Measurements from ENCODE around the gene DRC1. TPM values are rescaled to one million over a fixed set of nuclear protein-coding genes. Genes with fewer than 3 reads are reported as not detected.

DRC1 gene
- total and polyA plus RNA-seq, 2 of the 4 experiments (the other 2 are of a cell fraction) = 0.18 TPM; not detected in 1

DNA sequence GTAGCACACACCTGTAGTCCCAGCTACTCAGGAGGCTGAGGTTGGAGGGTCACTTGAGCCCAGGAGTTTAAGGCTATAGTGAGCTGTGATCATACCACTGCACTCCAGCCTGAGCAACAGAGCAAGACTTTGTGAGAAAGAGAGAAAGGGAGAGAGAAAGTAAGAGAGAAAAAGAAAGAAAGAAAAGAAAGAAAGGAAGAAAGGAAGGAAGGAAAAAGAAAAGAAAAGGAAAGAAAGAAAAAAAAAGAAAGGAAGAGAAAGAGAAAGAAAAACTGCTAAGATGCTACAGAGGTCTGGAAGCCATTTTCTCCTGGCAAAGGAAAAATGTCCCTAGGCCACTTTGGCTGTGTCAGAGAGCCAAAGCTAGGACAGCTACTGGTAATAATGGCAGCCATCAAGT lies 30.6 kb downstream of the DRC1 start:
- no peak overlapping the region for H3K4ac ChIP-seq (ENCODE audit: low read depth, low read length)
- H2BK20ac ChIP-seq (ENCODE audit: low read depth, low read length) = no peak overlapping the region
- H3K27me3 ChIP-seq (ENCODE audit: control insufficient read depth, insufficient read depth, low read length) = peaks cover 17% of the 10 kb centered on the region
- no peaks in the 10 kb centered on the region for H3K36me3 ChIP-seq (ENCODE audit: control insufficient read depth, insufficient read depth, low read length)
- no peaks in the 10 kb centered on the region for H3K79me1 ChIP-seq (ENCODE audit: low read depth in 1 of 2, low read length in 2 of 2)
- dilution Hi-C loops (cut with HindIII; ENCODE audit: low sequenced_read_pairs, unreplicated experiment) = no loop called here
- POLR2A ChIA-PET (ENCODE audit: unreplicated experiment) = interaction anchor here (0.5 kb wide), 1 partner anchor 18 kb away, joined by 3 read pairs; no protein-coding TSS in a partner anchor
- no peak overlapping the region for H4K5ac ChIP-seq (ENCODE audit: low read depth, low read length)
- H3K9me1 ChIP-seq (ENCODE audit: insufficient read depth, low read length) = no peaks in the 10 kb centered on the region
- ATAC-seq (ENCODE audit: low read depth) (no peak), DNase-seq (no peak)
- H2AFZ ChIP-seq (replicated peaks; ENCODE audit: low read length, poor library complexity) = no peak overlapping the region
- no peak overlapping the region for H3K4me3 ChIP-seq (ENCODE audit: insufficient read depth, low read depth, low read length)
- no peaks in the 10 kb centered on the region for H3K9me3 ChIP-seq (ENCODE audit: control insufficient read depth, insufficient read depth, low read length)
- no peaks in the 10 kb centered on the region for H4K20me1 ChIP-seq (ENCODE audit: insufficient read depth, low read length)
- H2BK120ac ChIP-seq (ENCODE audit: low read depth, low read length) = no peak overlapping the region
- H3K18ac ChIP-seq (ENCODE audit: low read depth, low read length) = no peak overlapping the region
- no peak overlapping the region for H3K23ac ChIP-seq (ENCODE audit: low read depth, low read length)
- no peak overlapping the region for H2AK9ac ChIP-seq (replicated peaks; ENCODE audit: low read depth, low read length, poor library complexity)
- H2BK15ac ChIP-seq (ENCODE audit: low read depth, low read length) = no peak overlapping the region
- H4K8ac ChIP-seq (ENCODE audit: low read depth in 2 of 2, low read length in 2 of 2) = no peak overlapping the region
- no peak for TF ChIP-seq RFX5 (IDR thresholded peaks at IDR 0.05; ENCODE audit: low read depth, low read length)
- no peak for TF ChIP-seq NFE2L2 (IDR thresholded peaks at IDR 0.05; ENCODE audit: low read depth, low read length)
- no peak for TF ChIP-seq RAD21 (IDR thresholded peaks at IDR 0.05; ENCODE audit: low read length)
- TF ChIP-seq, protein P1, sequence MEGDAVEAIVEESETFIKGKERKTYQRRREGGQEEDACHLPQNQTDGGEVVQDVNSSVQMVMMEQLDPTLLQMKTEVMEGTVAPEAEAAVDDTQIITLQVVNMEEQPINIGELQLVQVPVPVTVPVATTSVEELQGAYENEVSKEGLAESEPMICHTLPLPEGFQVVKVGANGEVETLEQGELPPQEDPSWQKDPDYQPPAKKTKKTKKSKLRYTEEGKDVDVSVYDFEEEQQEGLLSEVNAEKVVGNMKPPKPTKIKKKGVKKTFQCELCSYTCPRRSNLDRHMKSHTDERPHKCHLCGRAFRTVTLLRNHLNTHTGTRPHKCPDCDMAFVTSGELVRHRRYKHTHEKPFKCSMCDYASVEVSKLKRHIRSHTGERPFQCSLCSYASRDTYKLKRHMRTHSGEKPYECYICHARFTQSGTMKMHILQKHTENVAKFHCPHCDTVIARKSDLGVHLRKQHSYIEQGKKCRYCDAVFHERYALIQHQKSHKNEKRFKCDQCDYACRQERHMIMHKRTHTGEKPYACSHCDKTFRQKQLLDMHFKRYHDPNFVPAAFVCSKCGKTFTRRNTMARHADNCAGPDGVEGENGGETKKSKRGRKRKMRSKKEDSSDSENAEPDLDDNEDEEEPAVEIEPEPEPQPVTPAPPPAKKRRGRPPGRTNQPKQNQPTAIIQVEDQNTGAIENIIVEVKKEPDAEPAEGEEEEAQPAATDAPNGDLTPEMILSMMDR (conservative IDR thresholded peaks at IDR 0.05; ENCODE audit: low read depth, low read length) = no peak
- TF ChIP-seq MAFK (IDR thresholded peaks at IDR 0.05; ENCODE audit: low read depth, low read length) = no peak
- no peak for TF ChIP-seq RCOR1 (IDR thresholded peaks at IDR 0.05; ENCODE audit: insufficient replicate concordance, low read length)
- in situ Hi-C loops (cut with MboI; ENCODE audit: low sequenced_read_pairs) = no loop called here
- H3K4me1 ChIP-seq (ENCODE audit: control insufficient read depth, insufficient read depth, low read length) = no peaks in the 10 kb centered on the region
- H3K56ac ChIP-seq (ENCODE audit: extremely low read depth, insufficient read depth, low read length) = no peak overlapping the region
- no peak overlapping the region for H4K91ac ChIP-seq (ENCODE audit: insufficient read depth, low read depth, low read length)
- intact Hi-C loops (cut with micrococcal nuclease) = no loop called here
- CTCF ChIA-PET = interaction anchor here (0.6 kb wide), 1 partner anchor 371 kb away, joined by 3 read pairs; no protein-coding TSS in a partner anchor
- H2AK5ac ChIP-seq (ENCODE audit: low read depth, low read length) = no peak overlapping the region
- H3K9ac ChIP-seq (ENCODE audit: low read depth, low read length) = no peak overlapping the region
- H3K14ac ChIP-seq (replicated peaks; ENCODE audit: low read depth, low read length) = no peak overlapping the region
- H3K4me2 ChIP-seq (ENCODE audit: low read depth, low read length) = no peak overlapping the region
- no peak overlapping the region for H2BK5ac ChIP-seq (ENCODE audit: low read depth, low read length, poor library complexity, severe bottlenecking)
- H3K27ac ChIP-seq (ENCODE audit: insufficient read depth, low read length) = no peak overlapping the region
- no TSS peak for BruUV-seq (replicated peaks)
